Gastroesophageal sphincter (tissue), 3 donors: ENCODE measurements around the gene YKT6.

Experiments
- EP300 ChIP-seq: sonication (generic); formaldehyde crosslinking; IDR thresholded peaks from one replicate; pipeline ENCODE4 v1.6.1; 2017; ENCODE audit warnings: antibody characterized with exemption, mild to moderate bottlenecking
- POLR2A ChIP-seq, 2 donors: fragments of 450-650 bp; IDR thresholded peaks; one replicate each; pipeline ENCODE4 v1.6.1; 2017; ENCODE audit warnings: antibody characterized with exemption in 2 of 2, mild to moderate bottlenecking in 2 of 2, moderate library complexity in 1 of 2
- POLR2AphosphoS5 ChIP-seq: sonication (generic); formaldehyde crosslinking; IDR thresholded peaks from one replicate; pipeline ENCODE4 v1.6.1; 2017; ENCODE audit warnings: antibody characterized with exemption
- TF ChIP-seq, protein P1 (sequence below), 4 experiments: fragments of 200-600 bp in 2 of 4; fragments of 450-650 bp in 2 of 4; sonication (generic) in 1 of 4; IDR thresholded peaks; one replicate each; pipeline ENCODE4 v1.5.1; 2017 to 2019; ENCODE audit warnings: antibody characterized with exemption in 4 of 4, mild to moderate bottlenecking in 2 of 4, moderate library complexity in 2 of 4

GRCh38 chr7:44177570-44178131 lies 23.1 kb upstream of the YKT6 start:
- TF ChIP-seq, protein P1, sequence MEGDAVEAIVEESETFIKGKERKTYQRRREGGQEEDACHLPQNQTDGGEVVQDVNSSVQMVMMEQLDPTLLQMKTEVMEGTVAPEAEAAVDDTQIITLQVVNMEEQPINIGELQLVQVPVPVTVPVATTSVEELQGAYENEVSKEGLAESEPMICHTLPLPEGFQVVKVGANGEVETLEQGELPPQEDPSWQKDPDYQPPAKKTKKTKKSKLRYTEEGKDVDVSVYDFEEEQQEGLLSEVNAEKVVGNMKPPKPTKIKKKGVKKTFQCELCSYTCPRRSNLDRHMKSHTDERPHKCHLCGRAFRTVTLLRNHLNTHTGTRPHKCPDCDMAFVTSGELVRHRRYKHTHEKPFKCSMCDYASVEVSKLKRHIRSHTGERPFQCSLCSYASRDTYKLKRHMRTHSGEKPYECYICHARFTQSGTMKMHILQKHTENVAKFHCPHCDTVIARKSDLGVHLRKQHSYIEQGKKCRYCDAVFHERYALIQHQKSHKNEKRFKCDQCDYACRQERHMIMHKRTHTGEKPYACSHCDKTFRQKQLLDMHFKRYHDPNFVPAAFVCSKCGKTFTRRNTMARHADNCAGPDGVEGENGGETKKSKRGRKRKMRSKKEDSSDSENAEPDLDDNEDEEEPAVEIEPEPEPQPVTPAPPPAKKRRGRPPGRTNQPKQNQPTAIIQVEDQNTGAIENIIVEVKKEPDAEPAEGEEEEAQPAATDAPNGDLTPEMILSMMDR (IDR thresholded peaks at IDR 0.05) = no peak
- TF ChIP-seq POLR2A (IDR thresholded peaks at IDR 0.05) = no peak
- no peak for TF ChIP-seq POLR2AphosphoS5
- no peak for TF ChIP-seq EP300
